ENCODE results near the gene GAREM1. TPM values are rescaled to one million over a fixed set of nuclear protein-coding genes. Genes with fewer than 3 reads are reported as not detected.

GAREM1 gene
- total RNA-seq, 1 experiment from 2014 or later, result 21.4 TPM

DNA sequence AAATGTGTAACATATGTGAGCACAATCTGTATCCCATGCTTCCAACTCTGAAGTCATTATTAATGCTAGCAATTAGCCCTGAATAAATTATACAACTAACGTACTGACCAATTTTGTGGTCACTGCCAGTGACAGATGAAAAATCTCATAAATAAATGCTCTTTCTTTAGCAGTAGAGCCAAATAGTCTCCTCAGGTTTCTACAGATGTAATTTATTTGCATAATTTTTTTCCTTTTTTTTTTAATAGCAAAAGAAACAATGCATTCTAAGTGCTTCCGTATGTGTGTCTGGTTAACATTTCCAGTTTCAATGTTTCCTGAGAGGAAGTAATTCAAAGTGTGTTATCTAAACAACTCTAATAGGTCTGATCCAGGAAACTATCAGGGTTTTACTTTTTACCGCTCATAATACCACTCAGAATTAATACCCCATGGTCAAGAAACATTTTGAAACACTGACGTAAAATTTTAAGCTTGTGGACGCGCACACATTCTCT lies 172.5 kb downstream of the GAREM1 start:
- CTCF ChIA-PET, result interaction anchor here (0.7 to 2.3 kb wide), 4 partner anchors 9 to 171 kb away, joined by 3 to 15 read pairs (median 5); no protein-coding TSS in a partner anchor
- Mint-ChIP-seq H3K36me3 (ENCODE audit: insufficient read depth, unreplicated experiment) (peaks cover 11% of the 10 kb centered on the region), H3K27ac (ENCODE audit: low read depth, unreplicated experiment) (no peak overlapping the region), H3K9me3 (ENCODE audit: unreplicated experiment) (no peaks in the 10 kb centered on the region), H3K27me3 (ENCODE audit: insufficient read depth, unreplicated experiment) (no peaks in the 10 kb centered on the region), H3K4me1 (ENCODE audit: insufficient read depth, unreplicated experiment) (peaks cover 25% of the 10 kb centered on the region), H3K4me3 (ENCODE audit: unreplicated experiment) (no peak overlapping the region)
- TF ChIP-seq, protein P1, sequence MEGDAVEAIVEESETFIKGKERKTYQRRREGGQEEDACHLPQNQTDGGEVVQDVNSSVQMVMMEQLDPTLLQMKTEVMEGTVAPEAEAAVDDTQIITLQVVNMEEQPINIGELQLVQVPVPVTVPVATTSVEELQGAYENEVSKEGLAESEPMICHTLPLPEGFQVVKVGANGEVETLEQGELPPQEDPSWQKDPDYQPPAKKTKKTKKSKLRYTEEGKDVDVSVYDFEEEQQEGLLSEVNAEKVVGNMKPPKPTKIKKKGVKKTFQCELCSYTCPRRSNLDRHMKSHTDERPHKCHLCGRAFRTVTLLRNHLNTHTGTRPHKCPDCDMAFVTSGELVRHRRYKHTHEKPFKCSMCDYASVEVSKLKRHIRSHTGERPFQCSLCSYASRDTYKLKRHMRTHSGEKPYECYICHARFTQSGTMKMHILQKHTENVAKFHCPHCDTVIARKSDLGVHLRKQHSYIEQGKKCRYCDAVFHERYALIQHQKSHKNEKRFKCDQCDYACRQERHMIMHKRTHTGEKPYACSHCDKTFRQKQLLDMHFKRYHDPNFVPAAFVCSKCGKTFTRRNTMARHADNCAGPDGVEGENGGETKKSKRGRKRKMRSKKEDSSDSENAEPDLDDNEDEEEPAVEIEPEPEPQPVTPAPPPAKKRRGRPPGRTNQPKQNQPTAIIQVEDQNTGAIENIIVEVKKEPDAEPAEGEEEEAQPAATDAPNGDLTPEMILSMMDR (IDR thresholded peaks at IDR 0.05; ENCODE audit: unreplicated experiment), result no peak
- DNase-seq (ENCODE audit: unreplicated experiment), result no peak
- no TSS peak for BruUV-seq (replicated peaks)
- intact Hi-C loops (cut with micrococcal nuclease), result no loop called here
- POLR2A ChIA-PET, result no interaction called here

DNA sequence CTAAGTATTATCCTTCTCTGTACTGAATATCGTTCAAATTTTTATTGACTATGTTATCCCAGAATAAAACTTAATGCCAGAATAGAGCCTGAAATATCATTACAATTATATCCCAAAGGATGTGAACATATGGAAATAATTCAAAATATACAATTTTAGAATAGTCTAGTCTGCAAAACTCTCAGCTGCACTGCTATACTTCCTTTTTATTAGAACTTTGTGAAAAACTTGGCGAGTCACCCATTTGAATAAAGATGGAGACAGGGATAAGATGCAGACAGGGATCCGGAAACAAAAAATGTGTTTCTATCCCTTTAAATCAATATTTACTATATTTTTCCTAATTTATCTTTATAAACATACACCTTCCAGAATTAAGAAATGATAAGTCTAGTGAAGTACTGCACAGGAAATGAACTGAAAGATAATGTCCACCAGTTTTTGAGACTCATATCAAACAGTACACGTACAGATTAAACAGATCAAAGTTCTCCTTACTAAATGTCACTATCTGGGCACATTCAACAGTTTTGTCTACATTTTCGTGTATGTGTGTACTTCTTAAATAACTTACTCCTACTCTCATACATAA lies 173.0 kb downstream of the GAREM1 start:
- TF ChIP-seq, protein P1 (IDR thresholded peaks at IDR 0.05; ENCODE audit: unreplicated experiment), result no peak
- ChIA-PET CTCF (interaction anchor here (1.5 to 2.6 kb wide), 2 partner anchors 26 to 173 kb away, joined by 6 to 15 read pairs; partner anchors contain the start of gene GAREM1), POLR2A (no interaction called here)
- no TSS peak for BruUV-seq (replicated peaks)
- no peak for DNase-seq (ENCODE audit: unreplicated experiment)
- no peak overlapping the region for H3K27ac Mint-ChIP-seq (ENCODE audit: low read depth, unreplicated experiment)
- peaks cover 11% of the 10 kb centered on the region for H3K36me3 Mint-ChIP-seq (ENCODE audit: insufficient read depth, unreplicated experiment)
- peaks cover 25% of the 10 kb centered on the region for H3K4me1 Mint-ChIP-seq (ENCODE audit: insufficient read depth, unreplicated experiment)
- H3K27me3 Mint-ChIP-seq (ENCODE audit: insufficient read depth, unreplicated experiment), result no peaks in the 10 kb centered on the region
- H3K4me3 Mint-ChIP-seq (ENCODE audit: unreplicated experiment), result no peak overlapping the region
- H3K9me3 Mint-ChIP-seq (ENCODE audit: unreplicated experiment), result no peaks in the 10 kb centered on the region
- intact Hi-C loops (cut with micrococcal nuclease), result no loop called here

DNA sequence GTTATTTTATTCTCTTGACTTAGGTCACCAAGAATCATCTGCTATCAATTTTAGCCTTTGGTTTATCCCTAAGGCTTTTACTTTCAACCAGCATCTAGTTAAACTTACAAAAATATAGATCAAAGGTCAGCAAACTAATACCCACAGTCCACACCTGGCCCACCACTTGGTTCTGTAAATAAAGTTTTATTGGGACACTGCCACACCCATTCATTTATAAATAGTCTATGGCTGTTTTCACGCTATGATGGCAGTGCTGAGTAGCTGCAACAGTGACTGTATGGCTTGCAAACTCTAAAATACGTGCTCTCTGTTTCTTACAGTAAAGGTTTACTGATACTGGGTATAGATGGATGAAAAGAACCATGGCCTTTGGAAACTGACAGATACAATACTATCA lies 173.8 kb downstream of the GAREM1 start:
- intact Hi-C loops (cut with micrococcal nuclease), result no loop called here
- Mint-ChIP-seq H3K9me3 (ENCODE audit: unreplicated experiment) (no peaks in the 10 kb centered on the region), H3K27me3 (ENCODE audit: insufficient read depth, unreplicated experiment) (no peaks in the 10 kb centered on the region), H3K4me3 (ENCODE audit: unreplicated experiment) (no peak overlapping the region), H3K36me3 (ENCODE audit: insufficient read depth, unreplicated experiment) (peaks cover 6% of the 10 kb centered on the region), H3K27ac (ENCODE audit: low read depth, unreplicated experiment) (no peak overlapping the region), H3K4me1 (ENCODE audit: insufficient read depth, unreplicated experiment) (peaks cover 19% of the 10 kb centered on the region)
- POLR2A ChIA-PET, result interaction anchor here (0.8 to 2.4 kb wide), 2 partner anchors 71 to 172 kb away, joined by 3 to 7 read pairs; no protein-coding TSS in a partner anchor
- CTCF ChIA-PET, result interaction anchor here (1.5 to 2.6 kb wide), 3 partner anchors 11 to 174 kb away, joined by 3 to 15 read pairs (median 11); partner anchors contain the start of gene GAREM1
- BruUV-seq (replicated peaks), result no TSS peak
- TF ChIP-seq, protein P1 (IDR thresholded peaks at IDR 0.05; ENCODE audit: unreplicated experiment), result no peak
- no peak for DNase-seq (ENCODE audit: unreplicated experiment)

DNA sequence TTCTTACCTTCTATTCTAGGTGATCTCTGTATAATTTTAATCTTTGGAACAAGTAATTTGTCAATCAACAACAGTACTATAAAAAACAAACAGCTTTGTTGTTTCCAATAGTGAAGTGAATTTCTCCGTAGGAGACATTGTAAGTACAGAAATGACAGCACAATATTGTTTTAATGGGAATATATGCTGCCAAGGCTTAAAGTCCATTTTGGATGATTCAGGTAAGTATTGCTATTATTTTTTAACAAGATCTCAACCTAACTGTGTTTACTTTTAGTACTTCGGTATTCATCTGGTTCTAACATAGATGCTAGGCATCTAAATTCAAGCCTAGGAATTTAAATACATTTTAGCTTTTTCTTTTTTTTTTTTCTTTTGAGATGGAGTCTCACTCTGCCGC lies 175.1 kb downstream of the GAREM1 start:
- BruUV-seq (replicated peaks), result no TSS peak
- POLR2A ChIA-PET, result interaction anchor here (0.8 to 2.4 kb wide), 6 partner anchors 15 to 175 kb away, joined by 3 to 7 read pairs (median 4); partner anchors contain the start of gene GAREM1
- Mint-ChIP-seq H3K4me3 (ENCODE audit: unreplicated experiment) (no peak overlapping the region), H3K36me3 (ENCODE audit: insufficient read depth, unreplicated experiment) (peaks cover 6% of the 10 kb centered on the region), H3K4me1 (ENCODE audit: insufficient read depth, unreplicated experiment) (peaks cover 18% of the 10 kb centered on the region), H3K9me3 (ENCODE audit: unreplicated experiment) (no peaks in the 10 kb centered on the region), H3K27me3 (ENCODE audit: insufficient read depth, unreplicated experiment) (no peaks in the 10 kb centered on the region), H3K27ac (ENCODE audit: low read depth, unreplicated experiment) (no peak overlapping the region)
- CTCF ChIA-PET, result interaction anchor here (0.9 to 2.6 kb wide), 4 partner anchors 11 to 187 kb away, joined by 3 to 15 read pairs (median 8); partner anchors contain the start of gene GAREM1
- TF ChIP-seq, protein P1 (IDR thresholded peaks at IDR 0.05; ENCODE audit: unreplicated experiment), result no peak
- intact Hi-C loops (cut with micrococcal nuclease), result no loop called here
- no peak for DNase-seq (ENCODE audit: unreplicated experiment)
